Rectal smooth muscle tissue (tissue), 1 donor: Measurements from ENCODE around the gene SEC23A.
"Not testable (repeated sequence)": the region's sequence is repeated elsewhere in the genome, so short reads cannot be mapped to it uniquely, and the experiment has no call there.

ENCODE experiments used
- H3K27ac ChIP-seq: one replicate; pipeline ENCODE4 v1.7.0; 2013; ENCODE audit warnings: low read depth, low read length, inconsistent platforms
- H3K27me3 ChIP-seq: one replicate; pipeline ENCODE4 v1.7.0; 2013; ENCODE audit warnings: low read length; ENCODE audit not compliant: control insufficient read depth, insufficient read depth
- H3K36me3 ChIP-seq: one replicate; pipeline ENCODE4 v1.7.0; 2013; ENCODE audit warnings: low read length; ENCODE audit not compliant: control insufficient read depth, insufficient read depth
- H3K4me1 ChIP-seq: one replicate; pipeline ENCODE4 v1.7.0; 2013; ENCODE audit warnings: low read length; ENCODE audit not compliant: control insufficient read depth, insufficient read depth
- H3K4me3 ChIP-seq: one replicate; pipeline ENCODE4 v1.7.0; 2013; ENCODE audit warnings: low read length
- H3K9ac ChIP-seq: one replicate; pipeline ENCODE4 v1.7.0; 2013; ENCODE audit warnings: low read length

The SEC23A gene

DNA sequence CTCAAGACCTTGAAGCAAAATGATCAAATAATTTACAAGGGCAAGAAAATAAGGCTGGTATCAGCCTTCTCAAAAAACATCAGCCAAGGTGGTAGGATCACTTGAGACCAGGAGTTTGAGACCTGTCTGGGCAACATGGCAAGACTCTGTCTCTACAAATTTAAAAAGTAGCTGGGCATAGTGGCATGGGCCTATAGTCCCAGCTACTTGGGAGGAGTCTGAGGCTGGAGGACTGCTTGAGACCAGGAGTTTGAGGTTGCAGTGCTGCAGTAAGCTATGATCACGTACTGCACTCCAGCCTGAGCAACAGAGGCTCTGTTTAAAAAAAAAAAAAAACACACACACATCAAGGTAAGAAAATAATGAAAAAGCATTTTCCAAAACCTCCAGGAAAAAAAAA is 22.1 kb downstream of the SEC23A start:
- no peak overlapping the region for H3K4me3 ChIP-seq
- H3K27me3 ChIP-seq = no peaks in the 10 kb centered on the region
- H3K9ac ChIP-seq = no peak overlapping the region
- peaks cover 13% of the 10 kb centered on the region for H3K36me3 ChIP-seq
- H3K4me1 ChIP-seq = no peaks in the 10 kb centered on the region
- H3K27ac ChIP-seq = no peak overlapping the region

DNA sequence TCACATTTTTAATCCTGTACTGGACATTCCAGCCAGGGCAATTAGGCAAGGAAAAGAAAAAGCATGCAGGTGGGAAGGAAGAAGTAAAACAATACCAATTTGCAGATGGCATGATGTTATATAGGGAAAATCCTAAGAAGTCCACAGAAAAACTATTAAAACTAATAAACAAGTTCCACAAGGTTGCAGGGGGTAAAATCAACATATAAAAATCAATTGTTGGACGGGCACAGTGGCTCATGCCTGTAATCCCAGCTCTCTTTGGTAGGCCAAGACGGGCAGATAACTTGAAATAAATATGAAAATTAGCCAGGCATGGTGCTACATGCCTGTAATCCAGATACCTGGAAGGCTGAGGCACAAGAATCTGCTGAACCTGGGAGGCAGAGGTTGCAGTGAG is 31.9 kb downstream of the SEC23A start:
- Histone ChIP-seq H3K4me1 (no peaks in the 10 kb centered on the region), H3K27ac (no peak overlapping the region), H3K4me3 (no peak overlapping the region), H3K9ac (no peak overlapping the region), H3K27me3 (no peaks in the 10 kb centered on the region), H3K36me3 (peaks cover 11% of the 10 kb centered on the region)

DNA sequence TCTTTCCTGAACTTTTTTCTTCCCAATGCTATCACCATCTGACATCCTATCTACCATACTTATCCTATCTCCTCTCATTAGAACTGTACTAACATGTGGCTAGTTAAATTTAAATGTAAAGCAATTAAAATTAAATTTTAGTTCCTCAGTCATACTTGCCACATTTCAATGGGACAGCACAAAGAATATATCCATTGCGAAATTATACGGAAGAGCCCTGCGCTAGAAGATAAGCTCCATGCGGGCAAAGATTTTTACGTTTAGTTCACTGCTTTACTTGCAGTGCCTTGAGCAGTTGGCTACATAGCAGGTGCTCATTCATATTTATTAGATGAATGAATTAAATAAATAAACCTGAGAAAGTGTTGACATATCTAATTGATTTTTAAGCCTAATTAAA is 33.1 kb downstream of the SEC23A start:
- Histone ChIP-seq H3K36me3 (peaks cover 16% of the 10 kb centered on the region), H3K27ac (no peak overlapping the region), H3K27me3 (no peaks in the 10 kb centered on the region)

DNA sequence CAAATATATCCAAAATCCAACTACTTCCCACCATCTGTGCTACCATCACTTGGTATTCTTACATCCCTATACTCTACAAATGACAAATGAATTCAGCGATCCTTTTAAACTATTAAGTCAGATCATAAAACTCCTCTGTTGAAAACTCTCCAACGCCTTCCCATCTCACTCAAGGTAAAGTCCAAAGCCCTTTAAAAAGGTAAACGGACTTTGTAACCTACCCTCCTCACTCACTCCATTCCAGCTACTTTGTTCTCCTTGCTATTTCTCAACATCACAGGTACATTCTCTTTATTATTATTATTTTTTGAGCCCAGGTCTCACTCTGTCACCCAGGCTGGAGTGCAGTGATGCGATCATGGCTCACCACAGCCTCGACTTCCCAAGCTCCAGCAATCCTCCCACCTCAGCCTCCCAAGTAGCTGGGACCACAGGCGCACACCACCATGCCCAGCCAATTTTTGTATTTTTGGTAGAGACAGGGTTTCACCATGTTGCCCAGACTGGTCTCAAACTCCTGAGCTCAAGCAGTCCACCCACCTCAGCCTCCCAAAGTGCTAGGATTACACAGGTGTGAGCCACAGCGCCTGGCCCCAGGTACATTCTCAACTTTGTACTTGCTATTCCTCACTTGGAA is 33.7 kb downstream of the SEC23A start:
- H3K27me3 ChIP-seq, H3K4me1 ChIP-seq, H3K9ac ChIP-seq, H3K4me3 ChIP-seq, H3K27ac ChIP-seq: not testable (repeated sequence)
- H3K36me3 ChIP-seq = peaks cover 16% of the 10 kb centered on the region

More for the DNA sequence above, 33.1 kb downstream of the SEC23A start:
- H3K9ac ChIP-seq = no peak overlapping the region
- no peak overlapping the region for H3K4me3 ChIP-seq
- H3K4me1 ChIP-seq = no peaks in the 10 kb centered on the region

DNA sequence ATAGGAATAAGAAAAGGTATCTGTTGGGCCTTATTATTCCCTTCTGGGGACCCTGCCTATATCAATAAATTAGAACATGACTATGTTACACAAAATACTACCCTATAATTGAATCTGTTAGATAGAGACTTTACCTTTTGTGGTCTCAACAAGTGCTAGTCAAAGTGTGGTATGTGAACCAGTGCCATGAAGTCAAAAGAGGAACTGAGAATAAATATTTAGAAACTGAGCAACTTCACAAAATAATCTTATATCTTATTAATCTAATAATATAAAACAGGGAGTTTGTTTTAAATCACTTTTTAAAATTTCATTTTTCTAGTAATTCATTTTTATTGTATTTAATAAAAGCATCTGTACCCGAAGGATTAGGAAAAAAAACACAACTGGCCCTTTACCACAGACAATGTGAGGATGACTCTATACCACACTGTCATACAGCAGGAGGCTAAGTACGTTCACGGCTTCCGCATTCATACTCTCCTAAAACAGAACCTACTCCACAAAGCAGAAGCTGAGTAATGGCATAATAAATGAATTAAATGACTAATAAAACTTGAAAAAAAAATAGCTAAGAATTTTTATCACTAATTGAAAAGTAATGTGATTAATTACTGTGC is 42.1 kb downstream of the SEC23A start:
- Histone ChIP-seq H3K4me1 (no peaks in the 10 kb centered on the region), H3K27me3 (no peaks in the 10 kb centered on the region), H3K4me3 (no peak overlapping the region), H3K9ac (no peak overlapping the region), H3K36me3 (peaks cover 14% of the 10 kb centered on the region), H3K27ac (no peak overlapping the region)

DNA sequence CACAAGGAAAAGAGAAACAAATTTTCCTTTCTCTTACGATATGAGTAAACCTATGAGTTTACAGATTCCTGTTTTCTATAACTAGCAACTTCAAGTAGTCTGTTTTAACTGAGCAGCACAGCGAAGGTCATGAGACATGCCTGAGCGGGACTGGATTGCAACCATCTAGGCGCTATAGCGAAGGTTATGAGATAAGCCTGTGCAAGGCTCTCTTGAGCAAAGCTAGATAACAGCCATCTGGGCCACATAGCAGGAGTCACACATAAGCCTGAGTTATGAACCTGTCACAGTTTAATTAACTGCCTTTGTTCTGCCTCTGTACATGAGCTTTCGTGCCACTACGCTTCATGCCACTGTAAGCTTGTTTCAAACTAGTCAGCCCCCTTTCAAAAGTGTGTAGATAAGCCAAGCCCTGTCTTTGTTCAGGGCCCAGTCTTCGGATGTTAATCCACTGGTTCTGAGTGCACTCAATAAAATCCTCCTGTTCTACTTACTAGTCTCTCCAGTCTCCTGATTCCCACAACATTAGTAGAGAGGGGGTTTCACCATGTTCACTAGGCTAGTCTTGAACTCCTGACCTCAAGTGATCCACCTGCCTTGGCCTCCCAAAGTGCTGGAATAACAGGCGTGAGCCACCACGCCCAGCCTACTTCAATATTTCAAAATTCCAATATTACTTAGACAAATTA is 47.1 kb downstream of the SEC23A start:
- Histone ChIP-seq H3K9ac (no peak overlapping the region), H3K36me3 (peaks cover 23% of the 10 kb centered on the region), H3K27me3 (no peaks in the 10 kb centered on the region), H3K27ac (no peak overlapping the region), H3K4me3 (no peak overlapping the region), H3K4me1 (no peaks in the 10 kb centered on the region)

DNA sequence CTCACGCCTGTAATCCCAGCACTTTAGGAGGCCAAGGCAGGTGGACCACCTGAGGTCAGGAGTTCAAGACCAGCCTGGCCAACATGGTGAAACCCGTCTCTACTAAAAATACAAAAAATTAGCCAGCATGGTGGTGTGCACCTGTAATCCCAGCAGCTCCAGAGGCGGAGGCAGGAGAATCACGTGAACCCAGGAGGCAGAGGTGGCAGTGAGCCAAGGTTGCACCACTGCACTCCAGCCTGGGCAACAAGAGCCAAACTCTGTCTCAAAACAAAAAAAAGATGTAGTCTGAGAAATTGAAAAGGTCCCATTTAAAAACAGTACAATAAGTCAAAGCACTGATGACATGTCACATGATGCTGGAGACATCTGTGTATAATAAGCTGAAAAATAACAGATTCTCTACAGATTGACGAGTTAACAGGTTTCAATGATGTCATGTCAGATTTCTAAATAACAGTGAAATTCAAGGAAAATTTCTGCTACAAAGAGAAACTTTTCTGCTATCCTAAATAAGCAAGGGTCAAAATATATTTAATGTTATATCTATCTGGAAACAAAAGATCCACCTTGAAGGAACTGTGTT is 50.1 kb downstream of the SEC23A start:
- not testable (repeated sequence) for H3K27me3 ChIP-seq, H3K4me3 ChIP-seq, H3K27ac ChIP-seq, H3K4me1 ChIP-seq, H3K9ac ChIP-seq
- peaks cover 35% of the 10 kb centered on the region for H3K36me3 ChIP-seq

DNA sequence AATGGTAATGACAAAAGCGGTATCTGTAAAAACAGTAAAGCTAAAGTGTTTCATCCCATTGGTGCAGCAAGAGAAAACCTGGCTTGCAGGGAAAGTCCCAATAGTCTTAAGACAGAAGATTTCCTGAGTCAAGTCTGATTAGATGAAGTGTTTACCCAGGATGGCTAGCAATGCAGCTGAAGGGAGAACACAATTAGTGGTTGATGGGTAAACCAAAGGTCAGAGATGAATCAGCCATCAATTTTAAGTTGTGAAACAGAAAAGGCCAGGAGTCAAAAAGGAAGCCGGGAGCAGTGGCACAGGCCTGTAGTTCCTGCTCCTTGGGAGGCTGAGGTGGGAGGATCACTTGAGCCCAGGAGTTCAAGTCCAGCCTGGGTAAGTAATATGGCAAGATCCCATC is 52.6 kb downstream of the SEC23A start:
- H3K4me1 ChIP-seq = no peaks in the 10 kb centered on the region
- H3K27ac ChIP-seq = no peak overlapping the region
- H3K36me3 ChIP-seq = peaks cover 32% of the 10 kb centered on the region
- H3K9ac ChIP-seq = no peak overlapping the region
- no peak overlapping the region for H3K4me3 ChIP-seq
- H3K27me3 ChIP-seq = no peaks in the 10 kb centered on the region

DNA sequence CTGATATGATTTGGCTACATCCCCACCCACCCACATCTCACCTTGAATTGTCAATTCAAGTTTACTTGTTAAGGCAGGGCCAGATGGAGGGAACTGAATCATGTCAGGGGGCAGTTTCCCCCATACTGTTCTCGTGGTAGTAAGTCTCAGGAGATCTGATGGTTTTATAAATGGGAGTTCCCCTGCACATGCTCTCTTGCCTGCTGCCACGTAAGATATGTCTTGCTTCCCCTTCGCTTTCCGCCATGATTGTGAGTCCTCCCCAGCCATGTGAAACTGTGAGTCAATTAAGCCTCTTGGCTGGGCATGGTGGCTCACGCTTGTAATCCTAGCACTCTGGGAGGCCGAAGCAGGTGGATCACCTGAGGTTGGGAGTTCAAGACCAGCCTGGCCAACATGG is 57.1 kb downstream of the SEC23A start:
- not testable (repeated sequence) for H3K9ac ChIP-seq, H3K27me3 ChIP-seq, H3K4me1 ChIP-seq, H3K4me3 ChIP-seq, H3K27ac ChIP-seq
- H3K36me3 ChIP-seq = peaks cover 20% of the 10 kb centered on the region

DNA sequence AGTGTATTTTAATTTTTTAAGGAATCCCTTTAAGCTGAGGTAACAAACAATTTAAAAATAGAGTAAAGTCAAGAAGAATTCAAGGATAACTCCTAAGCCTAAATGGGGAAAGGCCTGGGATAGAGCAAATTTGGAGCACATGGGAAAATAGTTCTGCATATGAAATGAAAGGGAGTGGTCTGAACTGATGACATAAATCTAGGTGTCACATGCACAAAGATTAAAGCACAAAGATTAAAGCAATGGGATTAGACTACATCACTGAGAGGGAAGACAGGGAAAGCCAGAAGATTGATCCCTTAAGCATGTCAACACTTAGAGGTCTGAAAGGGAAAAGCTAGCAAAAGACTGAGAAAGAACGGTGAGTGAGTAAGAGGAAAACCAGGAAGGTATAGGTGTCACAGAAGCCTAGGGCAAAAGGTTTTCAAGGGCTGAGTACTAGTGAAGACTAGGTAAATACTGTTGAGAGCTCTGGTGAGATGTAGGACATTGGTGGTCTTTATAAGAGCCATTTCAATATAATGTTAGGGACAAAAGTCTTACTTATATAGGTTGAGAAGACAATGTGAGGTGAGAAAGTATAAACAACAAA is 59.6 kb downstream of the SEC23A start:
- no peak overlapping the region for H3K27ac ChIP-seq
- no peaks in the 10 kb centered on the region for H3K27me3 ChIP-seq
- H3K4me3 ChIP-seq = no peak overlapping the region
- no peak overlapping the region for H3K9ac ChIP-seq
- peaks cover 31% of the 10 kb centered on the region for H3K36me3 ChIP-seq
- no peaks in the 10 kb centered on the region for H3K4me1 ChIP-seq

DNA sequence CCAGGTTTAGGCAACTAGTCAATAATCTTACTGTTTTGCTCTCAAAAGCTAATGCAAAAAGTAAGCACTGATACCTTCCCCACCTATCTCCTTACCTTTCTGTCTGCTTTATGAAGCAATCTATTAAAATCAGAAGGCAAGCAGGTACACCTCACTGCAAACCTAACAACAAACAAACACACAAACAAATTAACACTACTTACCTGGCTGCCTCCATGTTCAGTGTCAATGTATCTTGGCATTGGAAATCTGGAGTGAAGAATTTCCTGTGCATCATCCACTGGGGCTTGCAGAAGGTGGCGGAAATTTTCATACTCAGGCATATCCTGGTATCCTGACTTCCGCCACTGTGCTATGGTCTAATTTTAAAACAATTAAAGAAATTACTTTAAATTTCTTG is 62.5 kb downstream of the SEC23A start:
- Histone ChIP-seq H3K9ac (no peak overlapping the region), H3K4me1 (no peaks in the 10 kb centered on the region), H3K4me3 (no peak overlapping the region), H3K27ac (no peak overlapping the region), H3K36me3 (peaks cover 29% of the 10 kb centered on the region), H3K27me3 (no peaks in the 10 kb centered on the region)

DNA sequence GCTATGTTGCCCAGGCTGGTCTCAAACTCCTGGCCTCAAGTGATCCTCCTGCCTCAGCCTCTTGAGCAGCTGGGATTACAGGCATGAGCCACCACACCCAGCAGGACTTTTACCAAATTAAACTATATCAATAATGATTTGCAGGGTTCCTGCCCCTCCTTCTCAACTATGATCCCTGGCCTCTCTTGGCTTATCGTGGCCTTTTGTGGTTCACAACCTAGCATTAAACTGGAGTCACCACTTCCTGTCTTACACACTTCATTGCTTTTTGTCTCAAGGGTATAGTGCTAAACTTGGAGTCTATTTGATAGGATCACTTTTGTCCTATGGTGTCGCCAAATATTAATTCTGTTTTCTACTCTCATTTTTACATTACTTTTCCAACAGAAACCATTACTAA is 64.5 kb downstream of the SEC23A start:
- Histone ChIP-seq H3K36me3 (peaks cover 25% of the 10 kb centered on the region), H3K4me3 (no peak overlapping the region)

More for the DNA sequence above, 64.5 kb downstream of the SEC23A start:
- Histone ChIP-seq H3K4me1 (no peaks in the 10 kb centered on the region), H3K9ac (no peak overlapping the region), H3K27me3 (no peaks in the 10 kb centered on the region), H3K27ac (no peak overlapping the region)
